ENCODE measurements around the gene GTF3C5. TPM values are rescaled to one million over a fixed set of nuclear protein-coding genes. Genes with fewer than 3 reads are reported as not detected.

The GTF3C5 gene
- total and polyA plus RNA-seq, 9 of the 15 experiments (the other 6 are each of a cell fraction or from before 2014, with no cell fraction given), result 3.8 to 118 (median 83.7) TPM

DNA sequence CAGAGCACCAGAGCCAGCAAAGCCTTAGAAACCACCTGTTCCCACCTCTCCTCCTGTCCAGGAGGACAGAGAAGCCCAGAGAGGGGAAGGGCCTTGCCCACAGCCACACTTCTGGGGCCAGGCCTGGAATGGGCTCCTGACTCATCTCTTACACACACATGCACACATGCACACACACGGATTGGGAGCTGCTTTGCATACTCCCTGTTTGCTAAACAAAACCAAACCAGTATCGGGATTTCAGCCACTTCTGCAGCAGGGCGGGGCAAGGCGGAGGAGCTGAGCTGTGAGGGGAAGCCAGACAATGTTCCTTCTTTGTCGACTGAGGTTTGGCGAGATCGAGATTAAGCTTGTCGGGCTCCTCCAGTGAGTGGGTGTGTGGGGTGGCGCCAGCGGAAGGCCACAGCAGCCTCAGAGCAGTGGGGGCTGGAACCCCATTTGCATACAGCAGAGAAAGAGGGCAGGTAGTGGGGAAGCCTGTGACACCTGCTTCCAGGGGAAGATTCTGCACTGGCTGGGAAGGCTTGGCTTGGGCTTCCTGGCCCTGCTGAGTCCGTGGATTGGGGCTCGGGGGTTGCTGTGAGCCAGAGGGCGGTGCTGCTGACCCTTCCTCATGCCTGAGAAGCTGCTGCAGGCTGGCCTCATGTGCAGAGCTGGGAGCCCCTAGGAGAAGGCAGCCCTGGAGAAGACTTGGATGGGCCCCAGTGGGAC, 36.2 kb upstream of the GTF3C5 start (continued):
- TF ChIP-seq, protein P1, sequence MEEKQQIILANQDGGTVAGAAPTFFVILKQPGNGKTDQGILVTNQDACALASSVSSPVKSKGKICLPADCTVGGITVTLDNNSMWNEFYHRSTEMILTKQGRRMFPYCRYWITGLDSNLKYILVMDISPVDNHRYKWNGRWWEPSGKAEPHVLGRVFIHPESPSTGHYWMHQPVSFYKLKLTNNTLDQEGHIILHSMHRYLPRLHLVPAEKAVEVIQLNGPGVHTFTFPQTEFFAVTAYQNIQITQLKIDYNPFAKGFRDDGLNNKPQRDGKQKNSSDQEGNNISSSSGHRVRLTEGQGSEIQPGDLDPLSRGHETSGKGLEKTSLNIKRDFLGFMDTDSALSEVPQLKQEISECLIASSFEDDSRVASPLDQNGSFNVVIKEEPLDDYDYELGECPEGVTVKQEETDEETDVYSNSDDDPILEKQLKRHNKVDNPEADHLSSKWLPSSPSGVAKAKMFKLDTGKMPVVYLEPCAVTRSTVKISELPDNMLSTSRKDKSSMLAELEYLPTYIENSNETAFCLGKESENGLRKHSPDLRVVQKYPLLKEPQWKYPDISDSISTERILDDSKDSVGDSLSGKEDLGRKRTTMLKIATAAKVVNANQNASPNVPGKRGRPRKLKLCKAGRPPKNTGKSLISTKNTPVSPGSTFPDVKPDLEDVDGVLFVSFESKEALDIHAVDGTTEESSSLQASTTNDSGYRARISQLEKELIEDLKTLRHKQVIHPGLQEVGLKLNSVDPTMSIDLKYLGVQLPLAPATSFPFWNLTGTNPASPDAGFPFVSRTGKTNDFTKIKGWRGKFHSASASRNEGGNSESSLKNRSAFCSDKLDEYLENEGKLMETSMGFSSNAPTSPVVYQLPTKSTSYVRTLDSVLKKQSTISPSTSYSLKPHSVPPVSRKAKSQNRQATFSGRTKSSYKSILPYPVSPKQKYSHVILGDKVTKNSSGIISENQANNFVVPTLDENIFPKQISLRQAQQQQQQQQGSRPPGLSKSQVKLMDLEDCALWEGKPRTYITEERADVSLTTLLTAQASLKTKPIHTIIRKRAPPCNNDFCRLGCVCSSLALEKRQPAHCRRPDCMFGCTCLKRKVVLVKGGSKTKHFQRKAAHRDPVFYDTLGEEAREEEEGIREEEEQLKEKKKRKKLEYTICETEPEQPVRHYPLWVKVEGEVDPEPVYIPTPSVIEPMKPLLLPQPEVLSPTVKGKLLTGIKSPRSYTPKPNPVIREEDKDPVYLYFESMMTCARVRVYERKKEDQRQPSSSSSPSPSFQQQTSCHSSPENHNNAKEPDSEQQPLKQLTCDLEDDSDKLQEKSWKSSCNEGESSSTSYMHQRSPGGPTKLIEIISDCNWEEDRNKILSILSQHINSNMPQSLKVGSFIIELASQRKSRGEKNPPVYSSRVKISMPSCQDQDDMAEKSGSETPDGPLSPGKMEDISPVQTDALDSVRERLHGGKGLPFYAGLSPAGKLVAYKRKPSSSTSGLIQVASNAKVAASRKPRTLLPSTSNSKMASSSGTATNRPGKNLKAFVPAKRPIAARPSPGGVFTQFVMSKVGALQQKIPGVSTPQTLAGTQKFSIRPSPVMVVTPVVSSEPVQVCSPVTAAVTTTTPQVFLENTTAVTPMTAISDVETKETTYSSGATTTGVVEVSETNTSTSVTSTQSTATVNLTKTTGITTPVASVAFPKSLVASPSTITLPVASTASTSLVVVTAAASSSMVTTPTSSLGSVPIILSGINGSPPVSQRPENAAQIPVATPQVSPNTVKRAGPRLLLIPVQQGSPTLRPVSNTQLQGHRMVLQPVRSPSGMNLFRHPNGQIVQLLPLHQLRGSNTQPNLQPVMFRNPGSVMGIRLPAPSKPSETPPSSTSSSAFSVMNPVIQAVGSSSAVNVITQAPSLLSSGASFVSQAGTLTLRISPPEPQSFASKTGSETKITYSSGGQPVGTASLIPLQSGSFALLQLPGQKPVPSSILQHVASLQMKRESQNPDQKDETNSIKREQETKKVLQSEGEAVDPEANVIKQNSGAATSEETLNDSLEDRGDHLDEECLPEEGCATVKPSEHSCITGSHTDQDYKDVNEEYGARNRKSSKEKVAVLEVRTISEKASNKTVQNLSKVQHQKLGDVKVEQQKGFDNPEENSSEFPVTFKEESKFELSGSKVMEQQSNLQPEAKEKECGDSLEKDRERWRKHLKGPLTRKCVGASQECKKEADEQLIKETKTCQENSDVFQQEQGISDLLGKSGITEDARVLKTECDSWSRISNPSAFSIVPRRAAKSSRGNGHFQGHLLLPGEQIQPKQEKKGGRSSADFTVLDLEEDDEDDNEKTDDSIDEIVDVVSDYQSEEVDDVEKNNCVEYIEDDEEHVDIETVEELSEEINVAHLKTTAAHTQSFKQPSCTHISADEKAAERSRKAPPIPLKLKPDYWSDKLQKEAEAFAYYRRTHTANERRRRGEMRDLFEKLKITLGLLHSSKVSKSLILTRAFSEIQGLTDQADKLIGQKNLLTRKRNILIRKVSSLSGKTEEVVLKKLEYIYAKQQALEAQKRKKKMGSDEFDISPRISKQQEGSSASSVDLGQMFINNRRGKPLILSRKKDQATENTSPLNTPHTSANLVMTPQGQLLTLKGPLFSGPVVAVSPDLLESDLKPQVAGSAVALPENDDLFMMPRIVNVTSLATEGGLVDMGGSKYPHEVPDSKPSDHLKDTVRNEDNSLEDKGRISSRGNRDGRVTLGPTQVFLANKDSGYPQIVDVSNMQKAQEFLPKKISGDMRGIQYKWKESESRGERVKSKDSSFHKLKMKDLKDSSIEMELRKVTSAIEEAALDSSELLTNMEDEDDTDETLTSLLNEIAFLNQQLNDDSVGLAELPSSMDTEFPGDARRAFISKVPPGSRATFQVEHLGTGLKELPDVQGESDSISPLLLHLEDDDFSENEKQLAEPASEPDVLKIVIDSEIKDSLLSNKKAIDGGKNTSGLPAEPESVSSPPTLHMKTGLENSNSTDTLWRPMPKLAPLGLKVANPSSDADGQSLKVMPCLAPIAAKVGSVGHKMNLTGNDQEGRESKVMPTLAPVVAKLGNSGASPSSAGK (IDR thresholded peaks at IDR 0.05), result no peak
- TF ChIP-seq ZNF253 (CRISPR knock-in tag; conservative IDR thresholded peaks at IDR 0.05) (no peak), CREBBP (IDR thresholded peaks at IDR 0.05; ENCODE audit: low read depth, low read length) (no peak), SLC30A9 (CRISPR knock-in tag; IDR thresholded peaks at IDR 0.05) (no peak), NR4A1 (CRISPR knock-in tag; IDR thresholded peaks at IDR 0.05) (no peak), NR4A1 (tag; IDR thresholded peaks at IDR 0.05) (no peak), HOXB6 (CRISPR knock-in tag; IDR thresholded peaks at IDR 0.05; ENCODE audit: borderline replicate concordance) (no peak), ZNF263 (CRISPR knock-in tag; IDR thresholded peaks at IDR 0.05; ENCODE audit: borderline replicate concordance) (no peak), ZNF184 (CRISPR knock-in tag; IDR thresholded peaks at IDR 0.05) (no peak), GABPB1 (CRISPR knock-in tag; IDR thresholded peaks at IDR 0.05) (0 out of 2 replicates have a peak, but pooled peaks have one; percentile 27), POLR3A (IDR thresholded peaks at IDR 0.05; ENCODE audit: borderline replicate concordance, extremely low read depth, insufficient read depth, insufficient read length) (no peak), KLF1 (tag; IDR thresholded peaks at IDR 0.05) (0 out of 2 replicates have a peak, but pooled peaks have one; percentile 34), PRPF4 (IDR thresholded peaks at IDR 0.05; ENCODE audit: insufficient read depth, low read depth, low read length, poor library complexity, severe bottlenecking) (no peak), SOX6 (IDR thresholded peaks at IDR 0.05) (peak; percentile 96)
- TF ChIP-seq, protein P2, sequence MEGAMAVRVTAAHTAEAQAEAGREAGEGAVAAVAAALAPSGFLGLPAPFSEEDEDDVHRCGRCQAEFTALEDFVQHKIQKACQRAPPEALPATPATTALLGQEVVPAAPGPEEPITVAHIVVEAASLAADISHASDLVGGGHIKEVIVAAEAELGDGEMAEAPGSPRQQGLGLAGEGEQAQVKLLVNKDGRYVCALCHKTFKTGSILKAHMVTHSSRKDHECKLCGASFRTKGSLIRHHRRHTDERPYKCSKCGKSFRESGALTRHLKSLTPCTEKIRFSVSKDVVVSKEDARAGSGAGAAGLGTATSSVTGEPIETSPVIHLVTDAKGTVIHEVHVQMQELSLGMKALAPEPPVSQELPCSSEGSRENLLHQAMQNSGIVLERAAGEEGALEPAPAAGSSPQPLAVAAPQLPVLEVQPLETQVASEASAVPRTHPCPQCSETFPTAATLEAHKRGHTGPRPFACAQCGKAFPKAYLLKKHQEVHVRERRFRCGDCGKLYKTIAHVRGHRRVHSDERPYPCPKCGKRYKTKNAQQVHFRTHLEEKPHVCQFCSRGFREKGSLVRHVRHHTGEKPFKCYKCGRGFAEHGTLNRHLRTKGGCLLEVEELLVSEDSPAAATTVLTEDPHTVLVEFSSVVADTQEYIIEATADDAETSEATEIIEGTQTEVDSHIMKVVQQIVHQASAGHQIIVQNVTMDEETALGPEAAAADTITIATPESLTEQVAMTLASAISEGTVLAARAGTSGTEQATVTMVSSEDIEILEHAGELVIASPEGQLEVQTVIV (CRISPR knock-in tag; IDR thresholded peaks at IDR 0.05; ENCODE audit: borderline replicate concordance), result no peak
